PC-9 (cell line): Measurements from ENCODE around the gene MLXIPL. TPM values are rescaled to one million over a fixed set of nuclear protein-coding genes. Genes with fewer than 3 reads are reported as not detected.
"Not testable (repeated sequence)": the region's sequence is repeated elsewhere in the genome, so short reads cannot be mapped to it uniquely, and the experiment has no call there.

Experiments used
- BruUV-seq: library from RNA; stranded (reverse); fragments of 400-500 nt; replicated peaks from 2 replicates; lab custom pipeline; 2021; lab: Mats Ljungman, UMichigan
- CTCF ChIA-PET: fragments of 300-600 bp; sonication (Branson Sonifier 250); formaldehyde crosslinking; loops from one replicate; lab custom pipeline; 2022; ENCODE audit warnings: antibody characterized with exemption; lab: Charles Lee
- POLR2A ChIA-PET: fragments of 300-600 bp; sonication (Branson Sonifier 250); formaldehyde crosslinking; loops from one replicate; lab custom pipeline; 2022; ENCODE audit warnings: antibody characterized with exemption; ENCODE audit not compliant: unreplicated experiment; lab: Charles Lee
- DNase-seq, 2 experiments: peaks; one replicate each; pipeline versions ENCODE4 v3.0.0 to v3.0.0-alpha.2; 2015 to 2022; ENCODE audit warnings: mixed read lengths in 1 of 2
- H2AFZ ChIP-seq: fragments of 200-600 bp; sonication (generic); 2 replicates; pipeline ENCODE4 v1.8.1; 2017; ENCODE audit warnings: antibody characterized with exemption
- H3F3A ChIP-seq: fragments of 200-600 bp; sonication (generic); 2 replicates; pipeline ENCODE4 v1.8.1; 2017; ENCODE audit warnings: antibody characterized with exemption, mild to moderate bottlenecking, low read depth; ENCODE audit not compliant: insufficient read depth
- H3K27ac ChIP-seq: fragments of 200-600 bp; sonication (generic); 2 replicates; pipeline ENCODE4 v1.6.1; 2016; ENCODE audit warnings: mixed run types
- H3K27me3 ChIP-seq: fragments of 200-600 bp; sonication (generic); 2 replicates; pipeline ENCODE4 v1.6.1; 2016; ENCODE audit warnings: low read depth, mixed run types; ENCODE audit not compliant: insufficient read depth
- H3K36me3 ChIP-seq: fragments of 200-600 bp; sonication (generic); 2 replicates; pipeline ENCODE4 v1.6.1; 2016; ENCODE audit warnings: low read depth, mixed run types
- H3K4me1 ChIP-seq: fragments of 200-600 bp; sonication (generic); replicated peaks from 2 replicates; pipeline ENCODE4 v1.6.1; 2016; ENCODE audit warnings: mixed run types; ENCODE audit not compliant: insufficient read depth
- H3K4me2 ChIP-seq: fragments of 200-600 bp; sonication (generic); 2 replicates; pipeline ENCODE4 v1.6.1; 2017; ENCODE audit warnings: mixed run types
- H3K4me3 ChIP-seq: fragments of 200-600 bp; sonication (generic); 2 replicates; pipeline ENCODE4 v1.6.1; 2016; ENCODE audit warnings: mixed run types
- H3K79me2 ChIP-seq: fragments of 200-600 bp; sonication (generic); 2 replicates; pipeline ENCODE4 v1.6.1; 2017; ENCODE audit warnings: low read depth, mixed run types
- H3K9me2 ChIP-seq: fragments of 200-600 bp; sonication (generic); 2 replicates; pipeline ENCODE4 v1.8.1; 2017; ENCODE audit warnings: mild to moderate bottlenecking; ENCODE audit not compliant: insufficient read depth
- H3K9me3 ChIP-seq: fragments of 200-600 bp; sonication (generic); 2 replicates; pipeline ENCODE4 v1.8.1; 2016; ENCODE audit warnings: low read depth; ENCODE audit not compliant: insufficient read depth
- H4K20me1 ChIP-seq: fragments of 200-600 bp; sonication (generic); 2 replicates; pipeline ENCODE4 v1.8.1; 2017; ENCODE audit not compliant: insufficient read depth
- EZH2 ChIP-seq: fragments of 200-600 bp; sonication (generic); IDR thresholded peaks from 2 replicates; pipeline ENCODE4 v1.8.0; 2017; ENCODE audit warnings: antibody characterized with exemption, low read depth
- intact Hi-C: fragments of 100-400 bp; cut with micrococcal nuclease; formaldehyde crosslinking; loops from one replicate; pipeline ENCODE4 v1.10.0; 2022; ENCODE audit not compliant: unreplicated experiment
- total RNA-seq: library from RNA; stranded (reverse); gene quantifications from 2 replicates; pipeline ENCODE4 v1.2.3, GENCODE V29; 2021
- TF ChIP-seq, protein P1 (sequence below): fragments of 200-600 bp; sonication (generic); conservative IDR thresholded peaks from 2 replicates; pipeline ENCODE4 v1.6.1; 2017; ENCODE audit warnings: mixed run types, antibody characterized with exemption, mild to moderate bottlenecking, moderate library complexity

MLXIPL gene
- total RNA-seq, 1 experiment from 2014 or later, result 24.9 TPM

DNA sequence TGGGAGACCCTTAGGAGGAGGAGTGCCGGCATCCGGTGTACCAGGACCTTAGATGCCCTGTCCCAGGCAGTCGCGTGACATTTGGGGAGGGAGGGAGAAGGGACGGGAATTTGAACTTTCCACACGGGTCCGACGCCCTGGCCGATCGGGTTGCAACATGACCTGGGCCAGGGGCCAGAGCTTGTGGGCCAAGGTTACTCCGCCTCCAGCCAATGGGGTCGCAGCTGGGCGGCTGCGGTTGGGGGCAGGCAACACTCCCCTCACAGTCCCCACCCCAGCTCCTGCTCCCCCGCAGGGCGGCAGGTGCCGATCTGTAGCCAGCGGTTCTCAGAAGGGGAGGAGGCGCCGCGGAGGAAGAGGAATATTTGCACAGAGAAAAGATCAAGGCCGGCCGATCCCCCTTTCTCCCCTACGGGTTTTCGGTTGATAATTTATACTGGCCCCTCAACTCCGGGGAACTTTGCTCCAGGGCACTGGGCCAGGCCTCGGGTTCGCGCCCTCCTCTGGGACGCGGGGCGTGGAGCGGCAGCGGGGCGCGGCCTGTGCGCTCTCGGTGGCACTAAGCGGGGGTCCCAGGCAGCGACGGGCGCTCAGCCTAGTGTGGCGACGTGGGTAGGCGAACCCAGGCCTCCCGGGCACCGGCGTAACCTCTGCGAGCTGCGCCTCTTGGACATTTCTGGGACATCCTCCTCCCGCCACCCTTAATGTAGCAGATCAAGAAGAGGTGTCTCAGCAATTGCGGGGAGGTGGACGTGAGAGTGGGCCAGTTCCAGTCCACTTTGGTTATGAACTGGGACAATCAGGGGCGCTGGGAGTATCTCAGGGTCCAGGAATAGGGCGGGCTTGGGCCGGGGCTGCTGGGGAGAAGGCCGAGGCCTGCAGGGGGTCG lies 1.2 kb downstream of the MLXIPL start:
- ChIA-PET POLR2A (interaction anchor here (0.6 kb wide), 1 partner anchor 22 kb away, joined by 5 read pairs; no protein-coding TSS in a partner anchor), CTCF (no interaction called here)
- Histone ChIP-seq H3K27me3 (no peaks in the 10 kb centered on the region), H3K79me2 (no peaks in the 10 kb centered on the region), H3K27ac (no peak overlapping the region), H3K4me2 (peak overlapping the region; percentile 92), H3K9me3 (no peaks in the 10 kb centered on the region), H2AFZ (no peak overlapping the region), H3K36me3 (no peaks in the 10 kb centered on the region), H3K4me3 (no peak overlapping the region; the same call in 1 of the 2 replicates), H4K20me1 (no peaks in the 10 kb centered on the region), H3K9me2 (no peaks in the 10 kb centered on the region), H3K4me1 (no peaks in the 10 kb centered on the region), H3F3A (no peaks in the 10 kb centered on the region)
- no peak for TF ChIP-seq EZH2
- TF ChIP-seq, protein P1, sequence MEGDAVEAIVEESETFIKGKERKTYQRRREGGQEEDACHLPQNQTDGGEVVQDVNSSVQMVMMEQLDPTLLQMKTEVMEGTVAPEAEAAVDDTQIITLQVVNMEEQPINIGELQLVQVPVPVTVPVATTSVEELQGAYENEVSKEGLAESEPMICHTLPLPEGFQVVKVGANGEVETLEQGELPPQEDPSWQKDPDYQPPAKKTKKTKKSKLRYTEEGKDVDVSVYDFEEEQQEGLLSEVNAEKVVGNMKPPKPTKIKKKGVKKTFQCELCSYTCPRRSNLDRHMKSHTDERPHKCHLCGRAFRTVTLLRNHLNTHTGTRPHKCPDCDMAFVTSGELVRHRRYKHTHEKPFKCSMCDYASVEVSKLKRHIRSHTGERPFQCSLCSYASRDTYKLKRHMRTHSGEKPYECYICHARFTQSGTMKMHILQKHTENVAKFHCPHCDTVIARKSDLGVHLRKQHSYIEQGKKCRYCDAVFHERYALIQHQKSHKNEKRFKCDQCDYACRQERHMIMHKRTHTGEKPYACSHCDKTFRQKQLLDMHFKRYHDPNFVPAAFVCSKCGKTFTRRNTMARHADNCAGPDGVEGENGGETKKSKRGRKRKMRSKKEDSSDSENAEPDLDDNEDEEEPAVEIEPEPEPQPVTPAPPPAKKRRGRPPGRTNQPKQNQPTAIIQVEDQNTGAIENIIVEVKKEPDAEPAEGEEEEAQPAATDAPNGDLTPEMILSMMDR, result no peak
- BruUV-seq, result TSS peak; percentile 69
- intact Hi-C loops, result no loop called here
- DNase-seq, result no peak

GRCh38 chr7:73622527-73622908 lies 1.8 kb downstream of the MLXIPL start:
- no peaks in the 10 kb centered on the region for H3F3A ChIP-seq
- H3K27ac ChIP-seq, result no peak overlapping the region
- no peak for TF ChIP-seq EZH2
- TF ChIP-seq, protein P1, result no peak
- ChIA-PET CTCF (no interaction called here), POLR2A (interaction anchor here (0.6 to 0.7 kb wide), 2 partner anchors 23 to 112 kb away, joined by 5 to 36 read pairs; no protein-coding TSS in a partner anchor)
- H3K4me2 ChIP-seq, result no peak overlapping the region
- no peaks in the 10 kb centered on the region for H3K9me3 ChIP-seq
- no peak for DNase-seq
- no peaks in the 10 kb centered on the region for H4K20me1 ChIP-seq
- no TSS peak for BruUV-seq
- H3K36me3 ChIP-seq, result no peaks in the 10 kb centered on the region
- no peaks in the 10 kb centered on the region for H3K27me3 ChIP-seq
- H3K4me3 ChIP-seq, result no peak overlapping the region
- no peaks in the 10 kb centered on the region for H3K9me2 ChIP-seq
- intact Hi-C loops, result no loop called here
- no peak overlapping the region for H2AFZ ChIP-seq
- H3K79me2 ChIP-seq, result no peaks in the 10 kb centered on the region
- H3K4me1 ChIP-seq, result no peaks in the 10 kb centered on the region

DNA sequence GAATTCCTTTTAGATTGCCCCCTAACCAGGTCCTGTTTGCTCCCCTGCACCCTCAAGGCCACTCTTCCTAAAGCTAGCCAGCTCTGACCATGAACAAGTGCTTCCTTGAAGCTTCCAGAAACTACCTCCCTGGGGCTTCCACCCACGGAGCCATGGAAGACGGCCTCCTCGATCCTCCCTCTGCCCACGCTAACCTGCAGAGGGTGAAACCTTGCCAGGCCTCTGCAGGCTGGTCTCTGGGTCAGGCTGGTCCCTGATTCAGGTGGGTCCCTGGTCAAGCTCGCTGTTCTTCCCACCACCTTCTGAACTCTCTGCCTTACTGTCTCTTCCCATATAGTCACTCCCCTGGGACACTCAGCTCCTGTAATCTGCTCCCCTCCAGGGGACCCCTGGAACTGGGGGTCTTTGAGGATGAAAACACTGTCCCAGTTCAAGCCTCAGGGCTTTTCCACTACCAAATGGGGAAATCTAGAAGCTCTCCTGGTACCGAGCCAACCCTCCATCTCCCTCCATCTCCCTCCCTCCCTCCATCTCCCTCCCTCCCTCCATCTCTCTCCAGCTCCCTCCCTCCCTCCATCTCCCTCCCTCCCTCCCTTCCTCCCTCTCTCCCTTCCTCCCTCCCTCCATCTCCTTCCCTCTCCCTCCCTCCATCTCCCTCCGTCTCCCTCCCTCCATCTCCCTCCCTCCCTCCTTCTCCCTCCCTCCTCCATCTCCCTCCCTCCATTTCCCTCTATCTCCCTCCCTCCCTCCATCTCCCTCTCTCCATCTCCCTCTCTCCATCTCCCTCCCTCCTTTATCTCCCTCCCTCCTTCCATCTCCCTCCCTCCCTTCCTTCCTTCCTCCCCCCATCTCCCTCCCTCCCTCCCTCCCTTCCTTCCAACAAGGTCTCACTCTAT lies 2.9 kb downstream of the MLXIPL start:
- Histone ChIP-seq H3K79me2 (no peaks in the 10 kb centered on the region), H3K9me2 (no peaks in the 10 kb centered on the region), H3F3A (no peaks in the 10 kb centered on the region), H3K4me3 (no peak overlapping the region), H4K20me1 (no peaks in the 10 kb centered on the region), H3K36me3 (no peaks in the 10 kb centered on the region), H3K27me3 (no peaks in the 10 kb centered on the region), H3K9me3 (no peaks in the 10 kb centered on the region), H3K4me1 (no peaks in the 10 kb centered on the region), H3K27ac (no peak overlapping the region), H2AFZ (no peak overlapping the region), H3K4me2 (no peak overlapping the region)
- no peak for DNase-seq
- intact Hi-C loops, result no loop called here
- no TSS peak for BruUV-seq
- TF ChIP-seq, protein P1, result no peak
- TF ChIP-seq EZH2, result no peak
- ChIA-PET CTCF (no interaction called here), POLR2A (interaction anchor here (0.5 to 0.7 kb wide), 3 partner anchors 9 to 321 kb away, joined by 4 to 36 read pairs (median 6); no protein-coding TSS in a partner anchor)

- ChIA-PET CTCF (interaction anchor here (0.5 to 0.6 kb wide), 2 partner anchors 13 to 832 kb away, joined by 3 to 5 read pairs; no protein-coding TSS in a partner anchor), POLR2A (interaction anchor here (0.7 kb wide), 1 partner anchor 10 kb away, joined by 4 read pairs; no protein-coding TSS in a partner anchor)
- H3K4me1 ChIP-seq, H3K36me3 ChIP-seq, DNase-seq, H4K20me1 ChIP-seq, H2AFZ ChIP-seq, H3K27ac ChIP-seq, H3K27me3 ChIP-seq, H3K4me3 ChIP-seq, H3K9me2 ChIP-seq, H3K4me2 ChIP-seq, intact Hi-C loops, H3K9me3 ChIP-seq, H3K79me2 ChIP-seq, H3F3A ChIP-seq, BruUV-seq: not testable (repeated sequence)
Measured at GRCh38 chr7:73619394-73619793, 4.9 kb downstream of the MLXIPL start.
